ENCODE results near the gene FUS. TPM values are rescaled to one million over a fixed set of nuclear protein-coding genes. Genes with fewer than 3 reads are reported as not detected.

Gene FUS
- total and polyA plus RNA-seq, 9 of the 15 experiments (the other 6 are each of a cell fraction or from before 2014, with no cell fraction given), result 43.9 to 575 (median 87.2) TPM

DNA sequence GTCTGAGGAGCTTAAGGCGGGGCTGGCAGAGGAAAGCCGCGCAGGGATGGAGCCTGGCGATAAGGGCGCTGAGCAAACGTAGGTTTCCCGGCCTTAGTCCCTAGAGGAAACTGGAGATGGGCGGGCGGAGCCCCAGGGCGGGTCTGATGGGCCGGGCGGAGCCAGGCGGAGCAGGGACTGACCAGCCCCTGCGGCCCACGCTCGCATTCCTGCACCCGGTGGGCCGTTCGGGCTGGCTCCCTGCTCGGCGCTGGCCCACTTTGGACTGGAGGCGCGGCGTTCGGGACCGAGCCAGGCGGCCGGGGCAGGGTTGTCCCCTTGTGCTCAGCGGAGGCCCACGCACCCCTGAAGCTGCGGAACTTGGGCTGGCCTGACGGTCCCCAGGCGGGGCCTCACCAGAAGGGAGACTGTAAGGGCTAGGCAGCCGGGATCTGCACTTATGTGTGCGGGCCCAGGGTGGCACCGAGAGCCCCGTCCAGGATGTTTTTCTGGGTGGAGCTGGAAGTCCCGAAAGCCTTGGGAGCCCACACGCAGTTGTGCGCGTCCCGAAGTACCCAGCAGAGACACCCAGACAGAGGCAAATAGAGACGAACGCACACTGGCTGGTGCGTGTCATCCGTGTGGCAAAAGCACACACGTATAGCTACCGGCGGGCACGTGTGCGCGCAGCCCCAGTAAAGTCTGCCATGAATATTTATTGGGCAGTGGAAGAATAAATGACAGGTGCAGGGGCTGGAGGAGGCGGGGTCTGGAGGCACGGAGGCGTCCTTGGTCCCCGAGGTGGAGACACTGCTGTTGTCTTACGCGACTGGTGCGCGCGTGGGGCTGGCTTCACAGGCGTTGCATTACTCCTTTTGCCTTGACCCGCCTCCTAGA lies 35.6 kb downstream of the FUS start (continued):
- TF ChIP-seq CXXC5 (CRISPR knock-in tag; IDR thresholded peaks at IDR 0.05) (peak; percentile 74), ZNF134 (CRISPR knock-in tag; conservative IDR thresholded peaks at IDR 0.05) (0 out of 2 replicates have a peak, but pooled peaks have one; percentile 22), SIX5 (IDR thresholded peaks at IDR 0.05; ENCODE audit: borderline replicate concordance in 1 of 2, insufficient read depth in 1 of 2, low read depth in 1 of 2, low read length in 2 of 2) (no peak), MTA3 (IDR thresholded peaks at IDR 0.05; ENCODE audit: borderline replicate concordance) (0 out of 2 replicates have a peak, but pooled peaks have one; percentile 27), ZNF197 (CRISPR knock-in tag; IDR thresholded peaks at IDR 0.05; ENCODE audit: low read depth) (no peak), JUND (IDR thresholded peaks at IDR 0.05; ENCODE audit: borderline replicate concordance, low read depth, low read length) (peak; percentile 17; the same call in 1 of the 2 replicates), JUND (tag; IDR thresholded peaks at IDR 0.05; ENCODE audit: borderline replicate concordance, low read depth, low read length) (no peak), ZNF174 (CRISPR knock-in tag; IDR thresholded peaks at IDR 0.05) (no peak), KLF1 (tag; IDR thresholded peaks at IDR 0.05) (0 out of 2 replicates have a peak, but pooled peaks have one; percentile 41), ZBTB7A (IDR thresholded peaks at IDR 0.05; ENCODE audit: borderline replicate concordance, control insufficient read depth, low read depth, low read length) (peak; percentile 44; the same call in 1 of the 2 replicates), L3MBTL2 (IDR thresholded peaks at IDR 0.05) (peak; percentile 44), NRF1 (conservative IDR thresholded peaks at IDR 0.05 in 1 of 2, IDR thresholded peaks at IDR 0.05 in 1 of 2) (peak; percentile 74 to 77)
- TF ChIP-seq, protein P1, sequence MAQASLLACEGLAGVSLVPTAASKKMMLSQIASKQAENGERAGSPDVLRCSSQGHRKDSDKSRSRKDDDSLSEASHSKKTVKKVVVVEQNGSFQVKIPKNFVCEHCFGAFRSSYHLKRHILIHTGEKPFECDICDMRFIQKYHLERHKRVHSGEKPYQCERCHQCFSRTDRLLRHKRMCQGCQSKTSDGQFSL (CRISPR knock-in tag; IDR thresholded peaks at IDR 0.05), result no peak
- TF ChIP-seq, protein P1 (tag; IDR thresholded peaks at IDR 0.05), result no peak
- TF ChIP-seq, protein P2, sequence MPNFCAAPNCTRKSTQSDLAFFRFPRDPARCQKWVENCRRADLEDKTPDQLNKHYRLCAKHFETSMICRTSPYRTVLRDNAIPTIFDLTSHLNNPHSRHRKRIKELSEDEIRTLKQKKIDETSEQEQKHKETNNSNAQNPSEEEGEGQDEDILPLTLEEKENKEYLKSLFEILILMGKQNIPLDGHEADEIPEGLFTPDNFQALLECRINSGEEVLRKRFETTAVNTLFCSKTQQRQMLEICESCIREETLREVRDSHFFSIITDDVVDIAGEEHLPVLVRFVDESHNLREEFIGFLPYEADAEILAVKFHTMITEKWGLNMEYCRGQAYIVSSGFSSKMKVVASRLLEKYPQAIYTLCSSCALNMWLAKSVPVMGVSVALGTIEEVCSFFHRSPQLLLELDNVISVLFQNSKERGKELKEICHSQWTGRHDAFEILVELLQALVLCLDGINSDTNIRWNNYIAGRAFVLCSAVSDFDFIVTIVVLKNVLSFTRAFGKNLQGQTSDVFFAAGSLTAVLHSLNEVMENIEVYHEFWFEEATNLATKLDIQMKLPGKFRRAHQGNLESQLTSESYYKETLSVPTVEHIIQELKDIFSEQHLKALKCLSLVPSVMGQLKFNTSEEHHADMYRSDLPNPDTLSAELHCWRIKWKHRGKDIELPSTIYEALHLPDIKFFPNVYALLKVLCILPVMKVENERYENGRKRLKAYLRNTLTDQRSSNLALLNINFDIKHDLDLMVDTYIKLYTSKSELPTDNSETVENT (CRISPR knock-in tag; IDR thresholded peaks at IDR 0.05), result peak; percentile 60; the same call in 1 of the 2 replicates
- TF ChIP-seq, protein P3, sequence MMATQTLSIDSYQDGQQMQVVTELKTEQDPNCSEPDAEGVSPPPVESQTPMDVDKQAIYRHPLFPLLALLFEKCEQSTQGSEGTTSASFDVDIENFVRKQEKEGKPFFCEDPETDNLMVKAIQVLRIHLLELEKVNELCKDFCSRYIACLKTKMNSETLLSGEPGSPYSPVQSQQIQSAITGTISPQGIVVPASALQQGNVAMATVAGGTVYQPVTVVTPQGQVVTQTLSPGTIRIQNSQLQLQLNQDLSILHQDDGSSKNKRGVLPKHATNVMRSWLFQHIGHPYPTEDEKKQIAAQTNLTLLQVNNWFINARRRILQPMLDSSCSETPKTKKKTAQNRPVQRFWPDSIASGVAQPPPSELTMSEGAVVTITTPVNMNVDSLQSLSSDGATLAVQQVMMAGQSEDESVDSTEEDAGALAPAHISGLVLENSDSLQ (IDR thresholded peaks at IDR 0.05), result peak; percentile 33; the same call in 1 of the 2 replicates
- TF ChIP-seq, protein P4, sequence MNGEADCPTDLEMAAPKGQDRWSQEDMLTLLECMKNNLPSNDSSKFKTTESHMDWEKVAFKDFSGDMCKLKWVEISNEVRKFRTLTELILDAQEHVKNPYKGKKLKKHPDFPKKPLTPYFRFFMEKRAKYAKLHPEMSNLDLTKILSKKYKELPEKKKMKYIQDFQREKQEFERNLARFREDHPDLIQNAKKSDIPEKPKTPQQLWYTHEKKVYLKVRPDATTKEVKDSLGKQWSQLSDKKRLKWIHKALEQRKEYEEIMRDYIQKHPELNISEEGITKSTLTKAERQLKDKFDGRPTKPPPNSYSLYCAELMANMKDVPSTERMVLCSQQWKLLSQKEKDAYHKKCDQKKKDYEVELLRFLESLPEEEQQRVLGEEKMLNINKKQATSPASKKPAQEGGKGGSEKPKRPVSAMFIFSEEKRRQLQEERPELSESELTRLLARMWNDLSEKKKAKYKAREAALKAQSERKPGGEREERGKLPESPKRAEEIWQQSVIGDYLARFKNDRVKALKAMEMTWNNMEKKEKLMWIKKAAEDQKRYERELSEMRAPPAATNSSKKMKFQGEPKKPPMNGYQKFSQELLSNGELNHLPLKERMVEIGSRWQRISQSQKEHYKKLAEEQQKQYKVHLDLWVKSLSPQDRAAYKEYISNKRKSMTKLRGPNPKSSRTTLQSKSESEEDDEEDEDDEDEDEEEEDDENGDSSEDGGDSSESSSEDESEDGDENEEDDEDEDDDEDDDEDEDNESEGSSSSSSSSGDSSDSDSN (IDR thresholded peaks at IDR 0.05; ENCODE audit: borderline replicate concordance in 1 of 2, low read depth in 2 of 2, low read length in 2 of 2), result peak; percentile 28 to 66; a peak in 2 of 4 replicates
- TF ChIP-seq, protein P5, sequence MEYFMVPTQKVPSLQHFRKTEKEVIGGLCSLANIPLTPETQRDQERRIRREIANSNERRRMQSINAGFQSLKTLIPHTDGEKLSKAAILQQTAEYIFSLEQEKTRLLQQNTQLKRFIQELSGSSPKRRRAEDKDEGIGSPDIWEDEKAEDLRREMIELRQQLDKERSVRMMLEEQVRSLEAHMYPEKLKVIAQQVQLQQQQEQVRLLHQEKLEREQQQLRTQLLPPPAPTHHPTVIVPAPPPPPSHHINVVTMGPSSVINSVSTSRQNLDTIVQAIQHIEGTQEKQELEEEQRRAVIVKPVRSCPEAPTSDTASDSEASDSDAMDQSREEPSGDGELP (CRISPR knock-in tag; IDR thresholded peaks at IDR 0.05; ENCODE audit: borderline replicate concordance), result peak; percentile 62
